IMR-90 (cell line): ENCODE measurements around the gene ARHGAP8.

Experiments
- CEBPB ChIP-seq: IDR thresholded peaks from 2 replicates; pipeline ENCODE4 v1.6.1; 2012; ENCODE audit warnings: low read depth, low read length, improper control_type of control experiment
- CHD1 ChIP-seq: IDR thresholded peaks from 2 replicates; pipeline ENCODE4 v1.6.1; 2012; ENCODE audit warnings: low read depth, low read length, improper control_type of control experiment
- CTCF ChIP-seq: conservative IDR thresholded peaks from 2 replicates; pipeline ENCODE4 v1.5.1; 2012; ENCODE audit warnings: mild to moderate bottlenecking, low read depth, low read length, improper control_type of control experiment
- ELK1 ChIP-seq: fragments of 150-350 bp; IDR thresholded peaks from 2 replicates; pipeline ENCODE4 v1.6.1; 2016; ENCODE audit warnings: low read depth, mild to moderate bottlenecking, low read length, moderate library complexity, borderline replicate concordance
- FOS ChIP-seq: fragments of 150-350 bp; IDR thresholded peaks from 2 replicates; pipeline ENCODE4 v1.6.1; 2016; ENCODE audit warnings: low read depth, low read length
- MAFK ChIP-seq: IDR thresholded peaks from 2 replicates; pipeline ENCODE4 v1.6.1; 2012; ENCODE audit warnings: low read depth, low read length, improper control_type of control experiment
- MAZ ChIP-seq: IDR thresholded peaks from 2 replicates; pipeline ENCODE4 v1.6.1; 2012; ENCODE audit warnings: low read depth, mild to moderate bottlenecking, low read length, improper control_type of control experiment, moderate library complexity, borderline replicate concordance
- MXI1 ChIP-seq: IDR thresholded peaks from 2 replicates; pipeline ENCODE4 v1.6.1; 2012; ENCODE audit warnings: low read depth, mild to moderate bottlenecking, low read length, moderate library complexity, borderline replicate concordance
- POLR2A ChIP-seq: IDR thresholded peaks from 2 replicates; pipeline ENCODE4 v1.6.1; 2012; ENCODE audit warnings: mild to moderate bottlenecking, low read depth, low read length
- RAD21 ChIP-seq: IDR thresholded peaks from 2 replicates; pipeline ENCODE4 v1.6.1; 2012; ENCODE audit warnings: low read length, improper control_type of control experiment
- RFX5 ChIP-seq: IDR thresholded peaks from 2 replicates; pipeline ENCODE4 v1.8.0; 2012; ENCODE audit warnings: low read depth, mild to moderate bottlenecking, low read length, moderate library complexity
- SMC3 ChIP-seq: fragments of 150-350 bp; IDR thresholded peaks from 2 replicates; pipeline ENCODE4 v1.6.1; 2016; ENCODE audit warnings: low read depth, mild to moderate bottlenecking, antibody characterized with exemption, low read length, moderate library complexity

- TF ChIP-seq POLR2A = no peak
- no peak for TF ChIP-seq SMC3
- no peak for TF ChIP-seq CEBPB
- TF ChIP-seq MXI1 = no peak
- no peak for TF ChIP-seq CTCF
- TF ChIP-seq FOS = no peak
- TF ChIP-seq MAZ = no peak
- no peak for TF ChIP-seq CHD1
- TF ChIP-seq RFX5 = no peak
- no peak for TF ChIP-seq ELK1
- no peak for TF ChIP-seq MAFK
- no peak for TF ChIP-seq RAD21
Observed at GRCh38 chr22:44901301-44901700, 148.9 kb downstream of the ARHGAP8 start.
